GM12878 (cell line): ENCODE data around the gene ZNF618. TPM values are rescaled to one million over a fixed set of nuclear protein-coding genes. Genes with fewer than 3 reads are reported as not detected.

Source experiments
- ATAC-seq: fragments of 200-7000 bp; cut with Tn5 transposase; 3 replicates; pipeline ENCODE4 v1.9.1; 2020; ENCODE audit warnings: mild to moderate bottlenecking, moderate library complexity
- Bru-seq: library from RNA; stranded (reverse); fragments of 400-500 nt; gene quantifications from one replicate; lab custom pipeline; 2021; lab: Mats Ljungman, UMichigan
- BruChase-seq, 2 experiments: library from RNA; stranded (reverse); fragments of 400-500 nt; gene quantifications; one replicate each; lab custom pipeline; 2021; lab: Mats Ljungman, UMichigan
- BruUV-seq: library from RNA; stranded (reverse); fragments of 400-500 nt; replicated peaks from 2 replicates; lab custom pipeline; 2021; lab: Mats Ljungman, UMichigan
- CTCF ChIA-PET: fragments of 300-600 bp; sonication (Branson Sonifier 250); formaldehyde crosslinking; extraction: SDS; loops from one replicate; lab custom pipeline; 2021; ENCODE audit warnings: inconsistent platforms; lab: Yijun Ruan, JAX
- POLR2A ChIA-PET: fragments of 350-600 bp; formaldehyde crosslinking; extraction: SDS; loops from one replicate; lab custom pipeline; 2021; ENCODE audit warnings: inconsistent platforms; lab: Charles Lee
- RAD21 ChIA-PET: fragments of 300-600 bp; sonication (Branson Sonifier 250); formaldehyde crosslinking; loops from one replicate; lab custom pipeline; 2023; ENCODE audit warnings: antibody characterized with exemption; ENCODE audit not compliant: unreplicated experiment; lab: Charles Lee
- SMC1A ChIA-PET: fragments of 300-600 bp; sonication (Branson Sonifier 250); formaldehyde crosslinking; loops from one replicate; lab custom pipeline; 2023; ENCODE audit not compliant: unreplicated experiment, uncharacterized antibody; lab: Charles Lee
- DNase-seq: peaks from one replicate; pipeline ENCODE4 v3.0.0-alpha.2; 2011; ENCODE audit warnings: low read depth, low spot score
- FAIRE-seq: peaks from 3 replicates; lab custom pipeline; 2011; peaks lifted over from hg19 to GRCh38; lab: Jason Lieb, UNC
- H2AFZ ChIP-seq: 2 replicates; pipeline ENCODE4 v1.6.0; 2011; ENCODE audit warnings: low read depth, low read length, control low read depth; ENCODE audit not compliant: control insufficient read depth
- H3K27ac ChIP-seq: 2 replicates; pipeline ENCODE4 v1.5.1; 2011; ENCODE audit warnings: control low read depth; ENCODE audit not compliant: control insufficient read depth, insufficient read depth
- H3K27me3 ChIP-seq, 2 experiments: replicated peaks in 1 of 2; 2 replicates each; pipeline versions ENCODE4 v1.6.0 to v1.6.1; 2011; ENCODE audit warnings: low read length in 1 of 2; ENCODE audit not compliant: control insufficient read depth in 2 of 2, insufficient read depth in 2 of 2
- H3K36me3 ChIP-seq, 2 experiments: 2 replicates each; pipeline ENCODE4 v1.5.1; 2011; ENCODE audit warnings: low read length in 1 of 2; ENCODE audit not compliant: control insufficient read depth in 2 of 2, insufficient read depth in 2 of 2
- H3K4me1 ChIP-seq: 2 replicates; pipeline ENCODE4 v1.6.1; 2011; ENCODE audit warnings: mild to moderate bottlenecking, low read length, moderate library complexity, mixed read lengths; ENCODE audit not compliant: control insufficient read depth, insufficient read depth
- H3K4me2 ChIP-seq: 2 replicates; pipeline ENCODE4 v1.6.0; 2011; ENCODE audit warnings: control low read depth; ENCODE audit not compliant: control insufficient read depth, insufficient read depth
- H3K4me3 ChIP-seq: fragments of 200-600 bp; sonication (generic); 2 replicates; pipeline ENCODE4 v1.5.1; 2016
- H3K79me2 ChIP-seq: 2 replicates; pipeline ENCODE4 v1.6.0; 2011; ENCODE audit warnings: low read length; ENCODE audit not compliant: control insufficient read depth, insufficient read depth
- H3K9ac ChIP-seq: 2 replicates; pipeline ENCODE4 v1.8.0; 2011; ENCODE audit warnings: low read length, control low read depth, mixed read lengths; ENCODE audit not compliant: control insufficient read depth, insufficient read depth
- H3K9me3 ChIP-seq: replicated peaks from 3 replicates; pipeline ENCODE4 v1.5.1; 2011; ENCODE audit warnings: mild to moderate bottlenecking, low read length; ENCODE audit not compliant: control insufficient read depth, insufficient read depth
- H4K20me1 ChIP-seq: 2 replicates; pipeline ENCODE4 v1.6.0; 2011; ENCODE audit not compliant: control insufficient read depth, insufficient read depth
- CTCF ChIP-seq, 3 experiments: IDR thresholded peaks in 2 of 3; conservative IDR thresholded peaks in 1 of 3; 2 replicates each; pipeline ENCODE4 v1.5.1; 2011; ENCODE audit warnings: low read depth in 3 of 3, low read length in 3 of 3, mild to moderate bottlenecking in 3 of 3, control low read depth in 2 of 3, moderate library complexity in 2 of 3, inconsistent platforms in 1 of 3, mixed read lengths in 1 of 3; ENCODE audit not compliant: control insufficient read depth in 2 of 3, insufficient read depth in 1 of 3; ENCODE audit errors: extremely low read depth in 1 of 3
- NR2F1 ChIP-seq: fragments of 450-650 bp; conservative IDR thresholded peaks from 2 replicates; pipeline ENCODE4 v1.6.1; 2017; ENCODE audit warnings: mild to moderate bottlenecking
- POLR2A ChIP-seq: IDR thresholded peaks from 2 replicates; pipeline ENCODE4 v1.6.1; 2011; ENCODE audit warnings: low read depth, mild to moderate bottlenecking, low read length
- SMC3 ChIP-seq: IDR thresholded peaks from 2 replicates; pipeline ENCODE4 v1.6.1; 2011; ENCODE audit warnings: low read length, improper control_type of control experiment, borderline replicate concordance
- SUZ12 ChIP-seq: fragments of 200-600 bp; sonication (generic); IDR thresholded peaks from one replicate; pipeline ENCODE4 v1.6.1; 2018; ENCODE audit warnings: antibody characterized with exemption, mild to moderate bottlenecking; ENCODE audit not compliant: unreplicated experiment
- ZNF384 ChIP-seq: IDR thresholded peaks from 2 replicates; pipeline ENCODE4 v1.6.1; 2012; ENCODE audit warnings: low read depth, mild to moderate bottlenecking, low read length, improper control_type of control experiment, borderline replicate concordance
- WGBS: methylation state at CpG from one replicate; pipeline ENCODE4 v1.1.6; 2016; ENCODE audit warnings: low lambda C conversion rate; ENCODE audit not compliant: insufficient replicate concordance, insufficient coverage; ENCODE audit errors: missing lambda C conversion rate; 5-methylcytosine and 5-hydroxymethylcytosine counted together
- in situ Hi-C: fragments of 300-500 bp; cut with MboI; formaldehyde crosslinking; loops from 9 replicates; pipeline ENCODE4 v1.14.3; 2018; ENCODE audit warnings: mixed read lengths
- intact Hi-C: fragments of 100-400 bp; cut with micrococcal nuclease; formaldehyde crosslinking; loops from one replicate; pipeline ENCODE4 v1.14.2; 2022; ENCODE audit not compliant: unreplicated experiment
- long read RNA-seq, 2 experiments: library from polyadenylated mRNA; unstranded; transcript quantifications; one replicate each; pipeline ENCODE4 v2.0.0, GENCODE V29; 2019 to 2020
- polyA minus RNA-seq, 3 experiments: library from RNA; depleted of rRNA, polyadenylated mRNA; stranded (reverse); fragments of >200 nt; gene quantifications; 2 replicates each; pipeline ENCODE4 v1.2.3, GENCODE V29; 2011
- polyA plus RNA-seq, 11 experiments: library from polyadenylated mRNA; depleted of rRNA in 4 of 11; unstranded in 6 of 11; stranded (reverse) in 5 of 11; fragments of >200 nt; fragmentation: Nextera tagmentation in 4 of 11; fragmentation: Illumina TruSeq in 1 of 11; extraction: Ambion mirVana in 4 of 11; extraction: Trizol in 1 of 11; gene quantifications; 1 replicate in 1 of 11; 2 replicates in 10 of 11; pipeline versions ENCODE4 v1.2.1 to v1.2.3, GENCODE V29; 2011 to 2016; ENCODE audit warnings: inconsistent platforms in 2 of 11, missing spikeins in 2 of 11, low read depth in 1 of 11
- total RNA-seq, 4 experiments: library from RNA; depleted of rRNA in 3 of 4; stranded (reverse); fragments of >200 nt in 3 of 4; fragmentation: Illumina TruSeq in 1 of 4; extraction: Trizol in 1 of 4; gene quantifications; 2 replicates each; pipeline versions ENCODE4 v1.2.1 to v1.2.3, GENCODE V29; 2013 to 2021

ZNF618 gene
- not detected in 2 replicates for total RNA-seq (2013; cell fraction: nucleolus; rRNA removed)
- total RNA-seq (2014; rRNA removed) (0.06 TPM in 1 of 2 replicates, not detected in the other), total RNA-seq (2014; rRNA removed; fragmentation: Illumina TruSeq; extraction: Trizol) (not detected in 2 replicates), total RNA-seq (2021) (0.08 TPM in 2 replicates), polyA plus RNA-seq (2011; rRNA removed) (0.24 and 0.26 TPM in 2 replicates), polyA plus RNA-seq (2014; fragmentation: Illumina TruSeq; extraction: Trizol) (0.01 TPM in 1 of 2 replicates, not detected in the other), polyA plus RNA-seq (2014; fragmentation: Nextera tagmentation; extraction: Ambion mirVana) (under 1 TPM in 1 of 2 experiments, not detected in 1; 0.02 TPM), polyA plus RNA-seq (2014; rRNA removed) (0.01 and 0.04 TPM in 2 replicates), polyA plus RNA-seq (2016; fragmentation: Nextera tagmentation; extraction: Ambion mirVana) (under 1 TPM; 0.06 to 0.07 TPM), polyA minus RNA-seq (2011; rRNA and poly(A)+ RNA removed) (0.22 and 0.57 TPM in 2 replicates), Bru-seq, nascent RNA (percentile 5 among the genes with signal in this experiment), BruChase-seq, experiment 1, labeled RNA remaining after a 6-hour chase (percentile 3 among the genes with signal in this experiment), BruChase-seq, experiment 2, labeled RNA remaining after a 2-hour chase (percentile 8 among the genes with signal in this experiment)
- polyA plus RNA-seq (2011; ENCODE audit: low read depth) = not detected
- 0.47 and 0.54 TPM in 2 replicates for polyA plus RNA-seq (2011; cell fraction: cytosol; rRNA removed)
- polyA plus RNA-seq (2011; cell fraction: nucleus; rRNA removed) = 1.3 and 1.6 TPM in 2 replicates
- 0.01 and 0.04 TPM in 2 replicates for polyA plus RNA-seq (2012)
- polyA minus RNA-seq (2011; cell fraction: cytosol; rRNA and poly(A)+ RNA removed) = 0.31 and 0.40 TPM in 2 replicates
- polyA minus RNA-seq (2011; cell fraction: nucleus; rRNA and poly(A)+ RNA removed) = 0.60 and 1.1 TPM in 2 replicates
- long read RNA-seq, experiment 1 = 0 reads
- long read RNA-seq, experiment 2, full-length matches to known transcripts = 1 of 1 reads
- long read RNA-seq, experiment 2, partial matches to known transcripts = 0 of 1 reads
- long read RNA-seq, experiment 2, other reads (novel, unspliced or antisense) = 0 of 1 reads

- H3K4me3 ChIP-seq = peak within 1 kb of the TSS; percentile 73
- peaks cover 0 to 4% of the 10 kb centered on the region in 2 experiments; a peak in 2 of 4 replicates for H3K27me3 ChIP-seq
- ChIA-PET SMC1A (no interaction called here), RAD21 (interaction anchor here (0.7 kb wide), 1 partner anchor 188 kb away, joined by 4 read pairs; no protein-coding TSS in a partner anchor), POLR2A (no interaction called here), CTCF (interaction anchor here (0.7 to 2.5 kb wide), 5 partner anchors 14 to 182 kb away, joined by 3 to 10 read pairs (median 4); no protein-coding TSS in a partner anchor)
- intact Hi-C loops = no loop called here
- 3% methylated on average over 9 of the region's 84 CpGs for WGBS
- TF ChIP-seq SUZ12 (peak; percentile 35), ZNF384 (peak; percentile 23; the same call in 1 of the 2 replicates), CTCF (IDR thresholded peaks at IDR 0.05 in 2 of 3, conservative IDR thresholded peaks at IDR 0.05 in 1 of 3; ENCODE audit: control insufficient read depth in 2 of 3, extremely low read depth in 1 of 3, insufficient read depth in 1 of 3, low read depth in 3 of 3, low read length in 3 of 3) (peak; percentile 0 to 20 (median 17); a peak in 2 of 6 replicates), NR2F1 (no peak), SMC3 (peak; percentile 27; the same call in 1 of the 2 replicates), POLR2A (no peak)
- H3K27ac ChIP-seq = no peak within 1 kb of the TSS
- peak within 1 kb of the TSS; percentile 60; the same call in 1 of the 2 replicates for H3K4me2 ChIP-seq
- H4K20me1 ChIP-seq = no peaks in the 10 kb centered on the region
- no peaks in the 10 kb centered on the region for H3K36me3 ChIP-seq
- H2AFZ ChIP-seq = peak within 1 kb of the TSS; percentile 23; the same call in 1 of the 2 replicates
- BruUV-seq = no TSS peak
- in situ Hi-C loops = no loop called here
- no peak within 1 kb of the TSS for H3K9ac ChIP-seq
- no peaks in the 10 kb centered on the region for H3K79me2 ChIP-seq
- no peak for FAIRE-seq
- ATAC-seq = peak; percentile 65
- H3K4me1 ChIP-seq = no peaks in the 10 kb centered on the region
- DNase-seq = no peak
- no peaks in the 10 kb centered on the region for H3K9me3 ChIP-seq
These were observed at the start of gene ZNF618 for GRCh38 chr9:113876151-113876992. ZNF618 (plus strand) TSS chr9:113876309; CDS start chr9:113876381, 72 bp downstream.
